BLaER1 (cell line): ENCODE measurements around the gene PRKN.

ENCODE experiments used
- H3K27ac ChIP-seq: shearing (Covaris generic); formaldehyde crosslinking; 2 replicates; pipeline ENCODE4 v1.8.1; 2022
- H3K27me3 ChIP-seq: shearing (Covaris generic); formaldehyde crosslinking; 2 replicates; pipeline ENCODE4 v1.8.1; 2022
- H3K36me3 ChIP-seq: shearing (Covaris generic); formaldehyde crosslinking; 2 replicates; pipeline ENCODE4 v1.8.1; 2022
- H3K4me1 ChIP-seq: shearing (Covaris generic); formaldehyde crosslinking; 2 replicates; pipeline ENCODE4 v1.8.1; 2022
- H3K4me2 ChIP-seq: shearing (Covaris generic); formaldehyde crosslinking; 2 replicates; pipeline ENCODE4 v1.8.1; 2022
- H3K4me3 ChIP-seq: shearing (Covaris generic); formaldehyde crosslinking; 2 replicates; pipeline ENCODE4 v1.8.1; 2022
- H3K9ac ChIP-seq: shearing (Covaris generic); formaldehyde crosslinking; 2 replicates; pipeline ENCODE4 v1.8.1; 2022
- H3K9me3 ChIP-seq: shearing (Covaris generic); formaldehyde crosslinking; 2 replicates; pipeline ENCODE4 v1.8.1; 2022
- H4K20me1 ChIP-seq: shearing (Covaris generic); formaldehyde crosslinking; 2 replicates; pipeline ENCODE4 v1.8.1; 2022
- Cebpa-rat ChIP-seq: shearing (Covaris generic); IDR thresholded peaks from 2 replicates; pipeline ENCODE4 v1.8.1; 2022

Gene PRKN

GRCh38 chr6:161409353-161409752 is 1318.2 kb downstream of the PRKN start:
- no peak for TF ChIP-seq Cebpa-rat
- Histone ChIP-seq H3K36me3 (no peaks in the 10 kb centered on the region), H4K20me1 (no peaks in the 10 kb centered on the region), H3K27ac (no peak overlapping the region), H3K9ac (no peak overlapping the region), H3K4me1 (peaks cover 23% of the 10 kb centered on the region; the same call in 1 of the 2 replicates), H3K4me3 (no peak overlapping the region), H3K27me3 (no peaks in the 10 kb centered on the region), H3K9me3 (peaks cover 17% of the 10 kb centered on the region; the same call in 1 of the 2 replicates), H3K4me2 (no peak overlapping the region)

- peaks cover 17% of the 10 kb centered on the region; the same call in 1 of the 2 replicates for H3K9me3 ChIP-seq
- H3K36me3 ChIP-seq = no peaks in the 10 kb centered on the region
- no peak for TF ChIP-seq Cebpa-rat
- H4K20me1 ChIP-seq = no peaks in the 10 kb centered on the region
- H3K9ac ChIP-seq = no peak overlapping the region
- H3K4me1 ChIP-seq = peaks cover 15% of the 10 kb centered on the region; the same call in 1 of the 2 replicates
- H3K4me2 ChIP-seq = peak overlapping the region; percentile 39; the same call in 1 of the 2 replicates
- no peaks in the 10 kb centered on the region for H3K27me3 ChIP-seq
- H3K27ac ChIP-seq = no peak overlapping the region
- no peak overlapping the region for H3K4me3 ChIP-seq
Measured at GRCh38 chr6:161408041-161408440, 1319.5 kb downstream of the PRKN start.

- TF ChIP-seq Cebpa-rat = no peak
- Histone ChIP-seq H3K9ac (no peak overlapping the region), H3K4me3 (no peak overlapping the region), H4K20me1 (no peaks in the 10 kb centered on the region), H3K9me3 (peaks cover 15% of the 10 kb centered on the region; the same call in 1 of the 2 replicates), H3K4me1 (peaks cover 15% of the 10 kb centered on the region; the same call in 1 of the 2 replicates), H3K27ac (no peak overlapping the region), H3K36me3 (no peaks in the 10 kb centered on the region), H3K27me3 (no peaks in the 10 kb centered on the region), H3K4me2 (peak overlapping the region; percentile 39)
Measured at GRCh38 chr6:161407581-161407980, 1320.0 kb downstream of the PRKN start.

GRCh38 chr6:161407115-161407514 is 1320.5 kb downstream of the PRKN start:
- no peaks in the 10 kb centered on the region for H3K36me3 ChIP-seq
- H3K27ac ChIP-seq = no peak overlapping the region
- H3K4me1 ChIP-seq = peaks cover 15% of the 10 kb centered on the region; the same call in 1 of the 2 replicates
- no peak overlapping the region for H3K4me3 ChIP-seq
- no peaks in the 10 kb centered on the region for H4K20me1 ChIP-seq
- no peaks in the 10 kb centered on the region for H3K27me3 ChIP-seq
- TF ChIP-seq Cebpa-rat = no peak
- H3K9ac ChIP-seq = no peak overlapping the region
- H3K9me3 ChIP-seq = 0 out of 2 replicates have a peak, but pooled peaks cover 11% of the 10 kb centered on the region
- H3K4me2 ChIP-seq = peak overlapping the region; percentile 39; the same call in 1 of the 2 replicates

- TF ChIP-seq Cebpa-rat = no peak
- H3K4me2 ChIP-seq = peak overlapping the region; percentile 28; the same call in 1 of the 2 replicates
- H3K4me3 ChIP-seq = no peak overlapping the region
- peaks cover 15% of the 10 kb centered on the region; the same call in 1 of the 2 replicates for H3K4me1 ChIP-seq
- no peaks in the 10 kb centered on the region for H3K36me3 ChIP-seq
- H3K27me3 ChIP-seq = no peaks in the 10 kb centered on the region
- no peak overlapping the region for H3K27ac ChIP-seq
- H3K9me3 ChIP-seq = 0 out of 2 replicates have a peak, but pooled peaks cover 6% of the 10 kb centered on the region
- no peak overlapping the region for H3K9ac ChIP-seq
- no peaks in the 10 kb centered on the region for H4K20me1 ChIP-seq
Measured at GRCh38 chr6:161406646-161407045, 1320.9 kb downstream of the PRKN start.

- no peaks in the 10 kb centered on the region for H3K9me3 ChIP-seq
- H4K20me1 ChIP-seq = no peaks in the 10 kb centered on the region
- no peaks in the 10 kb centered on the region for H3K36me3 ChIP-seq
- no peak overlapping the region for H3K9ac ChIP-seq
- no peak for TF ChIP-seq Cebpa-rat
- H3K4me1 ChIP-seq = peaks cover 15% of the 10 kb centered on the region; the same call in 1 of the 2 replicates
- H3K4me2 ChIP-seq = no peak overlapping the region
- H3K4me3 ChIP-seq = no peak overlapping the region
- H3K27ac ChIP-seq = no peak overlapping the region
- no peaks in the 10 kb centered on the region for H3K27me3 ChIP-seq
Measured at GRCh38 chr6:161405418-161405817, 1322.1 kb downstream of the PRKN start.

- no peak overlapping the region for H3K27ac ChIP-seq
- H3K9me3 ChIP-seq = 0 out of 2 replicates have a peak, but pooled peaks cover 4% of the 10 kb centered on the region
- H3K9ac ChIP-seq = no peak overlapping the region
- H4K20me1 ChIP-seq = no peaks in the 10 kb centered on the region
- TF ChIP-seq Cebpa-rat = no peak
- no peak overlapping the region for H3K4me2 ChIP-seq
- H3K4me1 ChIP-seq = peaks cover 15% of the 10 kb centered on the region; the same call in 1 of the 2 replicates
- no peak overlapping the region for H3K4me3 ChIP-seq
- H3K36me3 ChIP-seq = no peaks in the 10 kb centered on the region
- H3K27me3 ChIP-seq = no peaks in the 10 kb centered on the region
Measured at GRCh38 chr6:161403717-161404116, 1323.8 kb downstream of the PRKN start.

- Histone ChIP-seq H3K9ac (no peak overlapping the region), H3K9me3 (0 out of 2 replicates have a peak, but pooled peaks cover 4% of the 10 kb centered on the region), H4K20me1 (no peaks in the 10 kb centered on the region), H3K27ac (no peak overlapping the region), H3K27me3 (no peaks in the 10 kb centered on the region), H3K36me3 (no peaks in the 10 kb centered on the region), H3K4me1 (peaks cover 6% of the 10 kb centered on the region; the same call in 1 of the 2 replicates), H3K4me2 (no peak overlapping the region), H3K4me3 (no peak overlapping the region)
- no peak for TF ChIP-seq Cebpa-rat
Measured at GRCh38 chr6:161401587-161402309, 1325.8 kb downstream of the PRKN start.

GRCh38 chr6:161400671-161401070 is 1326.9 kb downstream of the PRKN start:
- Histone ChIP-seq H3K4me1 (no peaks in the 10 kb centered on the region), H3K27ac (no peak overlapping the region), H3K4me3 (no peak overlapping the region), H3K27me3 (no peaks in the 10 kb centered on the region), H3K9ac (no peak overlapping the region), H4K20me1 (no peaks in the 10 kb centered on the region), H3K9me3 (0 out of 2 replicates have a peak, but pooled peaks cover 4% of the 10 kb centered on the region), H3K4me2 (no peak overlapping the region), H3K36me3 (no peaks in the 10 kb centered on the region)
- no peak for TF ChIP-seq Cebpa-rat

GRCh38 chr6:161396539-161396938 is 1331.0 kb downstream of the PRKN start:
- Histone ChIP-seq H3K4me1 (0 out of 2 replicates have a peak, but pooled peaks cover 6% of the 10 kb centered on the region), H3K9ac (no peak overlapping the region), H4K20me1 (no peaks in the 10 kb centered on the region), H3K4me2 (no peak overlapping the region), H3K4me3 (no peak overlapping the region), H3K27me3 (no peaks in the 10 kb centered on the region), H3K36me3 (no peaks in the 10 kb centered on the region), H3K27ac (no peak overlapping the region), H3K9me3 (0 out of 2 replicates have a peak, but pooled peaks cover 4% of the 10 kb centered on the region)
- no peak for TF ChIP-seq Cebpa-rat
